Panc1 (cell line): ENCODE data around the gene KRTAP10-9.

Experiments
- POLR2AphosphoS5 ChIP-seq: IDR thresholded peaks from 2 replicates; pipeline ENCODE4 v1.6.1; 2012; ENCODE audit warnings: mild to moderate bottlenecking, low read depth, low read length, moderate library complexity
- SIN3A ChIP-seq: IDR thresholded peaks from 2 replicates; pipeline ENCODE4 v1.6.1; 2012; ENCODE audit warnings: low read depth, mild to moderate bottlenecking, low read length, moderate library complexity, borderline replicate concordance; ENCODE audit not compliant: insufficient read depth
- TCF7L2 ChIP-seq: IDR thresholded peaks from 2 replicates; pipeline ENCODE4 v1.6.1; 2011; ENCODE audit warnings: mild to moderate bottlenecking, low read depth, low read length, inconsistent platforms
- TF ChIP-seq, protein P1 (sequence below): fragments of 450-650 bp; IDR thresholded peaks from 2 replicates; pipeline ENCODE4 v1.5.1; 2017; ENCODE audit warnings: mild to moderate bottlenecking

DNA sequence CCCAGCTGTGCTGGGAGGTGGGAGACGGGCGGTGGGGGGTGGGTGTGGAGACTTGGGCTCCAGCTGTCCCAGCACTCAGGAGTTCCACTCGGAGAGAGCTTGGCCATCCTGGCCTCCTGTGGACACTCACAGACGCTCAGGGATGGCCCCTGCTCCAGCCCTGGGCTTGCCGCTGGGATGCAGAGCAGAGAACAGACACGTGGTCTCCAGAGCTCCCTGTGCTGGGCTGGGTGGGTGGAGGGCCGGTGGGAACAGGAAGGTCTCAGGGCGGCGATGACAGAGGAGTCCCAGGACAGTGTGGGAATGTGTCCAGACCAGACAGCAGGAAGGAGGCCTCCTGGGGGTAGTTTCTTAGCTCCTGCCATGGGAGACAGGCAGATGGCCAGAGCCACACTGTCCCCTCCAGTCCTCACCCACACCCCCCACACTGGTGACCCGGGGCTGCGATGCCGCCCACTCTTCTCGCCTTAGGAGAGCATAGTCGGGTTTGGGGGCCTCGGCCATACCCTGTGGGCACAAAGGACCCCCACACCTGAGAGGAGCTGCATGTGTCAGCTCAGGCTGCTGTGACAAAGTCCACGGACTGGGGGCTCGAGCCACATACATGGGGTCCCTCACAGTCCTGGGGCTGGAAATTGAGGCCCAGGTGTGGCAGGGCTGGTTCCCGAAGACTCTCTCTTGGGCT is 2.0 kb downstream of the KRTAP10-9 start:
- TF ChIP-seq, protein P1, sequence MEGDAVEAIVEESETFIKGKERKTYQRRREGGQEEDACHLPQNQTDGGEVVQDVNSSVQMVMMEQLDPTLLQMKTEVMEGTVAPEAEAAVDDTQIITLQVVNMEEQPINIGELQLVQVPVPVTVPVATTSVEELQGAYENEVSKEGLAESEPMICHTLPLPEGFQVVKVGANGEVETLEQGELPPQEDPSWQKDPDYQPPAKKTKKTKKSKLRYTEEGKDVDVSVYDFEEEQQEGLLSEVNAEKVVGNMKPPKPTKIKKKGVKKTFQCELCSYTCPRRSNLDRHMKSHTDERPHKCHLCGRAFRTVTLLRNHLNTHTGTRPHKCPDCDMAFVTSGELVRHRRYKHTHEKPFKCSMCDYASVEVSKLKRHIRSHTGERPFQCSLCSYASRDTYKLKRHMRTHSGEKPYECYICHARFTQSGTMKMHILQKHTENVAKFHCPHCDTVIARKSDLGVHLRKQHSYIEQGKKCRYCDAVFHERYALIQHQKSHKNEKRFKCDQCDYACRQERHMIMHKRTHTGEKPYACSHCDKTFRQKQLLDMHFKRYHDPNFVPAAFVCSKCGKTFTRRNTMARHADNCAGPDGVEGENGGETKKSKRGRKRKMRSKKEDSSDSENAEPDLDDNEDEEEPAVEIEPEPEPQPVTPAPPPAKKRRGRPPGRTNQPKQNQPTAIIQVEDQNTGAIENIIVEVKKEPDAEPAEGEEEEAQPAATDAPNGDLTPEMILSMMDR: no peak
- TF ChIP-seq POLR2AphosphoS5 (no peak), SIN3A (no peak), TCF7L2 (no peak)
